ENCODE measurements around the gene REG4.
A peak's percentile ranks its signal among the peaks of the same experiment; 100 is the strongest.
"Not testable (repeated sequence)": the region's sequence is repeated elsewhere in the genome, so short reads cannot be mapped to it uniquely, and the experiment has no call there.

Gene REG4

GRCh38 chr1:119811387-119811786, at the start of gene REG4:
Gene REG4, minus strand, starts transcription at chr1:119811460. Its CDS starts 2,691 bp downstream, at chr1:119808769.
- no peak for DNase-seq (ENCODE audit: low read depth)

- DNase-seq (ENCODE audit: low read depth) = peak; percentile 58
These were observed 48.4 kb upstream of the REG4 start for GRCh38 chr1:119859647-119860046.

- not testable (repeated sequence) for DNase-seq (ENCODE audit: low read depth)
These were observed 47.4 kb upstream of the REG4 start for GRCh38 chr1:119858556-119859214.

- no peak for DNase-seq (ENCODE audit: low read depth)
These were observed 46.9 kb upstream of the REG4 start for GRCh38 chr1:119858126-119858525.

DNA sequence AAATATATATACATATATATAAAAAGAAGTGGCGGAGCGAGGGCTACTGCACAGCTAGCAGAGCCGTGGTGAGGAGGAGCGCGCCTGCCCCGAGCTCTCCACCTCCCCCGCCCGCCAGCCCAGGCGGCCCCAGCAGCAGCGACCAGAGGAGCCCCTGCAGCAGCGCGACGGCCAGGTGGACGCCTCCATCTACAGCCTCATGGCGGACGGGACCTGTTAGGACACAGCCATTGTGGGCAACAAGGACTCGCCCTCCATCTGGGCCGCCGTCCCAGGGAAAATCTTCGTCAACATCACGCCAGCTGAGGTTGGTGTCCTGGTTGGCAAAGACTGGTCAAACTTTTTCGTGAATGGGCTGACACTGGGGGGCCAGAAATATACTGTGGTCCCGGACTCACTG, 41.9 kb upstream of the REG4 start:
- DNase-seq (ENCODE audit: low read depth) = no peak

GRCh38 chr1:119844206-119844605, 32.9 kb upstream of the REG4 start:
- not testable (repeated sequence) for DNase-seq (ENCODE audit: low read depth)

GRCh38 chr1:119841306-119841705, 30.0 kb upstream of the REG4 start:
- DNase-seq (ENCODE audit: low read depth) = no peak

GRCh38 chr1:119840745-119841144, 29.5 kb upstream of the REG4 start:
- DNase-seq (ENCODE audit: low read depth) = no peak

DNA sequence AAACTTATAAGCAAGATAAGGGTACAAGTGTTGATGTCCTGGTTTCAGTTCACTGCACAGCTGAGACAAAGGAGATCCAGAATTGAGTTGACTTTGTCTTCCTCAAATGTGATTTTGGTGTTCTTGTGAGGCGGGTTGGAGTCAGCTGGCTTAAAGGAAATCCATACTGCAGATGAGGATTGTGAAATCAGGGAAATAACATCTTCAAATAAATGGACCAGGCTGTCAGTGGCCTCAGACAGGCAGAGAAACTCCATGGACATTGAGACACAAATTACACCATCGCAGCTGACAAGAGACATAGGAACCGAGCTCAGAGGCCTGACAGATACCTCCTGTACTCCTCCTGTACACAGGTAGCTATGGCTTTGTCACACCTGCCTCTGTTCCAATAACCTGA, 27.0 kb upstream of the REG4 start:
- DNase-seq (ENCODE audit: low read depth) = no peak

DNA sequence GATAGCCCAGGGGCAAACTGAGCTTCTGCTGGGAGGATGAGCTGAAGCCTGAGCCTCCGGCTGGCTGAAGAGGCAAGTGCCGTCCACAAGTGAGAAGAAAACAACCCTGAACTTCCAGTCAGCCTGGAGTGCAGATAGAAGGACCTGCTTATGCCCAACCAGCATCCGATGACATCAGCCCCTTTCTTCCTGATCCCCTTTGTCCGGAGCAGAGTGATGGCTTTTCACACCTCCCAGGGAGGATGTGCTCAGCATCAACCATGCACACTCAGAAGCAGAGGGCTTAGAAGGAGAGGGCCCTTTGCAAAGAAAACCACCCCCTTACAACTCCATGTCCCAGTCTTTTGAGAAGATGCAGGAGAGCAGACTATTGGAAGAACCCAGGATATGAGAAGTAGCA, 23.7 kb upstream of the REG4 start:
- DNase-seq (ENCODE audit: low read depth) = no peak

GRCh38 chr1:119831027-119831426, 19.8 kb upstream of the REG4 start:
- no peak for DNase-seq (ENCODE audit: low read depth)

GRCh38 chr1:119829625-119830024, 18.4 kb upstream of the REG4 start:
- DNase-seq (ENCODE audit: low read depth) = no peak

GRCh38 chr1:119829006-119829405, 17.7 kb upstream of the REG4 start:
- not testable (repeated sequence) for DNase-seq (ENCODE audit: low read depth)

- DNase-seq (ENCODE audit: low read depth) = no peak
These were observed 17.0 kb upstream of the REG4 start for GRCh38 chr1:119828266-119828665.

DNA sequence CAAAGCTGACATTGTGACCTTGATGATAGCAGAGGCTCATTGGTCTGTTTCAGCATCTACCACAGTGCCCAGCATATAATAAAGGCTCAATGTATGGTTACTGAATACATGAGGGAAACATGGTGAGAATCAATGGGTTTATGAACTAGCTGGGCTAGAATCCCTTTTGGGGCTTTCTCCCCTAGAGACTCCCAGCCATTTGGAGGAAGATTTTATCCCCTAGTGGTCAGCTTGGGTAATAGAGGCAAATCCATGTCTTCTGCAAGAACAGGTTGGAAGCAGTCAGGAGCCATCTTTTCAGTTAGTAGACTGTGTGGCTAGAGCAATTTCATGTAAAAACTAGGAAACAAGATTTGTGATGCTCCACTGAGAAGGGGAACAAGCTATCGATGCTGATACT, 15.8 kb upstream of the REG4 start:
- no peak for DNase-seq (ENCODE audit: low read depth)

GRCh38 chr1:119822406-119822805, 11.1 kb upstream of the REG4 start:
- no peak for DNase-seq (ENCODE audit: low read depth)

DNA sequence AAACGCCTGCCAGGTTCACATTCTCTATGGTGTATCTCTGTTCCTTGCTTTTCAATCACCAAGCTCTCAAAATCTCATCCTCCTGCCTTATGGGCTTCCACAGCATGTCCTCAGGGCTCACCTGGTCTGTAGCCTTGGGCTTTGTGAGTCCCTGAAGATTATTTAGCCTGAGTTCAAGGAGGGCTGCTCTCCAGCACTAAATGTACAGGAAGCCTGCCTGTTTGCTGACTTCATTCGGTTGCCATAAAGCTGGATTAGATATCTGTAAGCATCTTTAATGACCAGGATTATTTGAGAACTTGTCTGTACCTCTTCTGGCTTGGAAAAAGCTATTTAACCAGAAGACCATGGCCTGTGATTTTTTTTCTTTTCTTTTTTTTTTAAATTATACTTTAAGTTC, 6.9 kb upstream of the REG4 start:
- DNase-seq (ENCODE audit: low read depth) = no peak

DNA sequence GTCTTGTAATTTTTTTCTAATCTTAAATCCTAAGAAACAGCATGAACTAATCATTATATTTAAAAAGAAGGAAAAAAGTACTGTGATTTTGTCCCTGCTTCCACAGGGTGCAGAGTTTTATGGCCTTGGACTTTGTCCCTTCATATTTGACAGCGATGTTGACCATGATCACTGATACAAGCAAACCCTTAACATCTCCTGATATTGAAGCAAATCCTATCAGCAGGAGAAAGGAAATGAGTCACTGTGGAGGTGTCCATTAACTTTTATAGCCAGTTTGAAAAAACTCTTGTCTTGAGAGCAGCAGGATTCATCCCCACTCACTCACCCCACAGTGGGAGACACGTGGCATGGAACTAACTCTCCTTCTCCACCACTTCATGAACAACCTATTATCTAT, 5.1 kb upstream of the REG4 start:
- peak; percentile 24 for DNase-seq (ENCODE audit: low read depth)

- DNase-seq (ENCODE audit: low read depth) = no peak
These were observed 4.7 kb upstream of the REG4 start for GRCh38 chr1:119815928-119816327.

GRCh38 chr1:119815361-119815760, 4.1 kb upstream of the REG4 start:
- peak; percentile 33 for DNase-seq (ENCODE audit: low read depth)

DNA sequence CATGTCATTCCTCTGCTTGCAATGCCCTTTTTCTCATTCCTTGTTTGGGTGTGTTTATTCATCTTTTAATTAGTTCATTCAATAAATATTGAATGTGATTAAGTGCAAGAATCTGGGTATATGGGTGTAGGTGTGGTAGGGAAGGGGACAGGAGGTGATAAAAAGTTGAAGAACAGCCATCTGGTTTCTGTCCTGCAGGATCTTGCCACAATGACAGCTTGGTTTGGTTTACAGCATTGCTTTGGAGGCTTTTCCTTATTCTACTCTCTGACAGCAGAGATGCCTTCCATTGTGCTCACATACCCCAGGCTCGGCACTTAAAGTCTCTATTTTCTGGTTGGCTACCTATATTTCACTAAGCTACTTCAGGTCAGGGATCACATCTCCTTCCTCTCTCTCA, 3.0 kb upstream of the REG4 start:
- DNase-seq (ENCODE audit: low read depth) = no peak

- no peak for DNase-seq (ENCODE audit: low read depth)
These were observed 811 bp upstream of the REG4 start for GRCh38 chr1:119811985-119812557.

- peak; percentile 29 for DNase-seq (ENCODE audit: low read depth)
These were observed 2.2 kb downstream of the REG4 start for GRCh38 chr1:119808972-119809550.

- DNase-seq (ENCODE audit: low read depth) = peak; percentile 13
These were observed 2.8 kb downstream of the REG4 start for GRCh38 chr1:119808491-119808890.
